ENCODE results near the gene PLAC8L1.

PLAC8L1 gene

DNA sequence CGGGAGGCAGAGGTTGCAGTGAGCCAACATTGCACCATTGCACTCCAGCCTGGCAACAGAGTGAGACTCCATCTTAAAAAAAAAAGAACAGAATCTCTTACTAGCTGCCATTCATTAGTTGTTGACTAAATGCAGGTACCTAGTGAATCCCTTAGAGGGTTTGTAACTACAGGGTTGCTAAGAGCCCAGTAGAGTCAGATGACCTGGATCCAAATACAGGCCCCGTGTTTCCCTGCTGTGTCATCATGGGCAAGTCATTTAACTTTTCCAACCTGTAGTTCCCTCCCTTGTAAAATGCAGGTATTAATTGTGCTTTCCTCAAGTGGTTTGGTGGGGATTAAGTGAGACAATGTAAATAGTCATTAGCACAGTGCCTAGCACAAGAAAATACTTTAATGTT lies 32.8 kb downstream of the PLAC8L1 start:
- TF ChIP-seq, protein P1, sequence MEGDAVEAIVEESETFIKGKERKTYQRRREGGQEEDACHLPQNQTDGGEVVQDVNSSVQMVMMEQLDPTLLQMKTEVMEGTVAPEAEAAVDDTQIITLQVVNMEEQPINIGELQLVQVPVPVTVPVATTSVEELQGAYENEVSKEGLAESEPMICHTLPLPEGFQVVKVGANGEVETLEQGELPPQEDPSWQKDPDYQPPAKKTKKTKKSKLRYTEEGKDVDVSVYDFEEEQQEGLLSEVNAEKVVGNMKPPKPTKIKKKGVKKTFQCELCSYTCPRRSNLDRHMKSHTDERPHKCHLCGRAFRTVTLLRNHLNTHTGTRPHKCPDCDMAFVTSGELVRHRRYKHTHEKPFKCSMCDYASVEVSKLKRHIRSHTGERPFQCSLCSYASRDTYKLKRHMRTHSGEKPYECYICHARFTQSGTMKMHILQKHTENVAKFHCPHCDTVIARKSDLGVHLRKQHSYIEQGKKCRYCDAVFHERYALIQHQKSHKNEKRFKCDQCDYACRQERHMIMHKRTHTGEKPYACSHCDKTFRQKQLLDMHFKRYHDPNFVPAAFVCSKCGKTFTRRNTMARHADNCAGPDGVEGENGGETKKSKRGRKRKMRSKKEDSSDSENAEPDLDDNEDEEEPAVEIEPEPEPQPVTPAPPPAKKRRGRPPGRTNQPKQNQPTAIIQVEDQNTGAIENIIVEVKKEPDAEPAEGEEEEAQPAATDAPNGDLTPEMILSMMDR (conservative IDR thresholded peaks at IDR 0.05; ENCODE audit: low read length), result no peak
- no peak overlapping the region for H3K4me3 ChIP-seq (ENCODE audit: low read length)
- DNase-seq (ENCODE audit: low read depth), result no peak

DNA sequence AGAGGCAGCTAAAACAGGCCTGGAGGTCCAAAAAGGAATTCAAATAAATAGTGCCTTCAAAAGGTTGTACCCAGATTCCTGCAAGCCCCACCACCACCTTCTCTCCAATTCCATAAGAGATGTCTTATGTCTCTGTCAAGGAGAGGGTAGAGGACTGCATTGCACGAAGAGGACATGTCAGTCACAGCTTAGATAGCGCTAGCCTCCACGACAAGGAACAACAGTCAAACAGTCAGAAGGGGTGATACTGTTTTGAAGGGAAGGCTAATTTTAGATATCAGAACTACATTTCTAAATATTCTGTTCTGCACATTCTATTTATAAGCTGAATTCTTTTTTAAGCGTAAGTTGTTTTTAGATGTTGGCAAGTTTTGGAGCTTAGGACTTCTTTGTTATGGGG lies 34.2 kb downstream of the PLAC8L1 start:
- no peak overlapping the region for H3K4me3 ChIP-seq (ENCODE audit: low read length)
- DNase-seq (ENCODE audit: low read depth), result no peak
- TF ChIP-seq, protein P1 (conservative IDR thresholded peaks at IDR 0.05; ENCODE audit: low read length), result no peak

DNA sequence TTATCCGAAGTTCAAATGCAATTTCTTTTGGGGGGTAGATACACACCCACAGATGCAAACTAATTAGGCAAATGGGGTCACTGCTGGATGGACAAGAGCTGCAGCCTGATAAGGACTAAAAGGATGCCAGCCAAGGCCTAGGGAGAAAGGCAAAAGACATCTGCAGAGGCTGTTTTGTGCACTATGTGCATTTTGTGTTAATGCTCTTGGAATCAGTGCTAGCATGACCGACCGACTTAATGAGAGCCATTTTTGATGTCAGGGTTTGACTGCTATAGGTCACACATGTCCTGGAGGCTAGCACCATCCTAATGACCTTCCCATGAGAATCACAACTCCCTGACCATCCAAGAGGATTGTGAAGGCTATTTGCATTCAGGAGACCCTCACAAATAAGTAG lies 34.6 kb downstream of the PLAC8L1 start:
- TF ChIP-seq, protein P1 (conservative IDR thresholded peaks at IDR 0.05; ENCODE audit: low read length), result no peak
- no peak for DNase-seq (ENCODE audit: low read depth)
- H3K4me3 ChIP-seq (ENCODE audit: low read length), result no peak overlapping the region

DNA sequence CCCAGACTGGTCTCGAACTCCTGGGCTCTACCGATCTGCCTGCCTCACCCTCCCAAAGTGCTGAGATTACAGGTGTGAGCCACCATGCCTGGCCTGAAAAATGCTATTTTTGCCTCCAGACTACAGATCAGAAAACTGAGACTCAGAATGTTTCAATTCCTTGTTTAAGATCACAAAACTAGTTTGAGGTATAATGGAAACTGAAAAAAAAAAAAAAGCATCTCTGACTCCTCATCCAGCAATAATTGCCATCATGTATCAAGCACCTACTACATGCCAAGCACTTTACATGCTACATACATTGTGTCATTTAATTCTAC lies 35.6 kb downstream of the PLAC8L1 start:
- TF ChIP-seq, protein P1 (conservative IDR thresholded peaks at IDR 0.05; ENCODE audit: low read length), result no peak
- DNase-seq (ENCODE audit: low read depth), result no peak
- H3K4me3 ChIP-seq (ENCODE audit: low read length), result no peak overlapping the region

DNA sequence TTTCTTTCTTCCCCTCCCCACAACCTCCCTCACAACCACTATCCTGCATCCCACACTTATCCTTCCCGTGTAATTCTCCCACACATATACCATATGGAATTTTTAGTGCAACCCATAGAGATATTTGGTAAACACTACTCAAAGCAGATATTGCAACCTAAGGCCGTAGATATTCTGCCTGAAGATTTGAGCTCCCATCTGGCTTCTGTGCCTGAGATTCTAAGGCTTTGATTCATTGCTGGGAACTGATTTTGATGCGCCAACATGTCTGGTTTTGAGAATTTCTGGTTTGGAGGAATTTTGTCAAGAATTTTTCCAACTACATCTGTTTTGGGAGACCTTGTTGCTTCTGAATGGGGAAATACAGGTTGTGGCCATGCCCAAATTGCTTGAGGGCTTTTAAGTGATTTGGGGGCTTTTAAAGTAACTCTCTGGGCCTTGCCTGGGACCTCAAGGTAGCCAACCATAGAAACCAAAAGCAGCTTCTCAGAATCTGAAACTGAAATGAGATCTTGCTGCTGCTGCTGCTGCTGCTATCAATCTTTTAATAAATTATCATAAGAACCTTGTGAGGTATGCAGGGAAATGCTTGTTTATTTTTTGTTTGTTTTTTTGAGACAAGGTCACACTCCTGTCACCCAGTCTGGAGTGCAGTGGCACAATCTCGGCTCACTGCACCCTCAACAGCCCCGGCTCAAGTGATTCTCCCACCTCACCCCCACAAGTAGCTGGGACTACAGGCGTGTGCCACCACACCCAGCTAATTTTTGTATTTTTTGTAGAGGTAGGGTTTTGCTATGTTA lies 36.2 kb downstream of the PLAC8L1 start:
- H3K4me3 ChIP-seq (ENCODE audit: low read length), result no peak overlapping the region
- DNase-seq (ENCODE audit: low read depth), result no peak
- TF ChIP-seq, protein P1 (conservative IDR thresholded peaks at IDR 0.05; ENCODE audit: low read length), result no peak

DNA sequence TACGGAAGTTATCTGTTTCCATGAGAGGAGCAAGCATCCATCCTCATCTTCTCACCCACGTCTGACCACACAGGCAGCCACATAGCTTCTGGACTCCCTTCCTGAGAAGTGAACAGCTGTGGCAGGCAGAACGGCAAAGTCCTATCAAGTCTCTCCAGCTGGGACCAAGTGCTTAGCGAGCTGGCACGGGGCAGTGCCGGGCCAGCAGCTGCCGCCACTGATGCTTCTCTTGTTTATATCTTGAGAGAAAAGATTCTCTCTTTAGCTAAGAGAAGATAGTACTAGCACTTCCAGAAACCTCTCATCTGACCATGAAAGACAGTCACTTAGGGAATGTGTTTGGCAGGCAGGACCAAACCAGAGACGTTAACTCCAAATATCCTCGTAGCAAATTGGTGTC lies 37.2 kb downstream of the PLAC8L1 start:
- TF ChIP-seq, protein P1 (conservative IDR thresholded peaks at IDR 0.05; ENCODE audit: low read length), result no peak
- no peak overlapping the region for H3K4me3 ChIP-seq (ENCODE audit: low read length)
- no peak for DNase-seq (ENCODE audit: low read depth)

DNA sequence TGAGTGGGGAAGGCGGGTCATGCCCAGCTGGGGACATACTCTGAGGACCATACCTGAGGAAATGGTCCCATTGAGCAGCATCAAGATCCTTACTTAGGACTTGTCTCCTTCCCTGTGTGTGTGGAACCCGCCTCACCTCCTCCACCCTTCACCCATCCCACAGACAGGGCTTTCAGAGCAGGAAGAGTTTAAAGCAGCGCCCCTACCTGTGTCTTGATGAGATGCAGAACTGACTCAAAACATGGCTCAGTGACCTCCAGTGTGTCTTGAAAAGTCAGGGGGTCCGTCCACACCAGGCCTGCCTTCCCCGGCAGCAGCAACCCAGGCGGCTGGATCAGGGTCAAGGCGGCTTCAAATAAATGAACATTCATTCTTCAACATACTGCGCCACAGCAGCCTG lies 38.4 kb downstream of the PLAC8L1 start:
- TF ChIP-seq, protein P1 (conservative IDR thresholded peaks at IDR 0.05; ENCODE audit: low read length), result no peak
- H3K4me3 ChIP-seq (ENCODE audit: low read length), result no peak overlapping the region
- DNase-seq (ENCODE audit: low read depth), result no peak
